OCI-LY3 (cell line): ENCODE data around the gene SLC19A2.

Experiments used
- CTCF ChIP-seq: fragments of 200-600, 300-600 bp; sonication (generic); IDR thresholded peaks from 2 replicates; pipeline ENCODE4 v1.5.1; 2014; ENCODE audit warnings: antibody characterized with exemption, low read length, low read depth
- EZH2phosphoT487 ChIP-seq: fragments of 200-600 bp; shearing (Covaris generic); IDR thresholded peaks from 2 replicates; pipeline ENCODE4 v1.6.1; 2018; ENCODE audit warnings: antibody characterized with exemption, mixed run types, low read depth

DNA sequence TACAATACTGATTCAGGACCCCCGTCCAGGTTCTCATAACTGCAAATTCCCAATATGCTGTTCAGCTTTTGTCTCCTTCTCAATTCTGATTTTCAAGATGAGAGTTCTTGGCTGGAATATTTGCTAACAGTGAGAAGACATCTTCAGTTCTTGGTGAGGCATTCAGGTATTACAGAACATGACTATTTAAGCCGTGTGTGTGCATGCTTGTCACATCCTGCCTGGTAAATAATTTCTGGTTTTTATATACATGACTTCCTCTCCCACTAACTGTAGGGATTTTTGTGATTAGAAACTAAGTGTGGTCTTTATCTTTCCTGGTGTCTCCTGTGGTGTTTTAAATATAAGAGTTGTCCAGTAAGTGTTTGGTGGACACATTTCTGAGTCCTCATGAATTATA is 10.2 kb upstream of the SLC19A2 start:
- no peak for TF ChIP-seq CTCF
- TF ChIP-seq EZH2phosphoT487: no peak
